ENCODE results near the gene FOXE1. TPM values are rescaled to one million over a fixed set of nuclear protein-coding genes. Genes with fewer than 3 reads are reported as not detected.

FOXE1 gene
- total and polyA plus RNA-seq, 2 experiments from 2014 or later, result not detected

- no peak for DNase-seq (ENCODE audit: low read depth in 1 of 2, low spot score in 1 of 2)
- peaks cover 92% of the 10 kb centered on the region for H3K27me3 ChIP-seq
- no peaks in the 10 kb centered on the region for H3K9me3 ChIP-seq (ENCODE audit: low read depth)
- TF ChIP-seq CTCF (IDR thresholded peaks at IDR 0.05; ENCODE audit: low read depth, low read length), result no peak
- H3K27ac ChIP-seq, result no peak overlapping the region
- H3K4me1 ChIP-seq (ENCODE audit: low read depth), result no peaks in the 10 kb centered on the region
- H3K36me3 ChIP-seq, result no peaks in the 10 kb centered on the region
- no peak overlapping the region for H3K4me3 ChIP-seq
These were observed 4.9 kb upstream of the FOXE1 start for GRCh38 chr9:97848215-97848479.

- no peak for TF ChIP-seq CTCF (IDR thresholded peaks at IDR 0.05; ENCODE audit: low read depth, low read length)
- no peaks in the 10 kb centered on the region for H3K9me3 ChIP-seq (ENCODE audit: low read depth)
- peak in 1 of 2 donors; percentile 44 for DNase-seq (ENCODE audit: low read depth in 1 of 2, low spot score in 1 of 2)
- H3K4me1 ChIP-seq (ENCODE audit: low read depth), result no peaks in the 10 kb centered on the region
- no peak overlapping the region for H3K27ac ChIP-seq
- H3K27me3 ChIP-seq, result peaks cover 94% of the 10 kb centered on the region
- no peak overlapping the region for H3K4me3 ChIP-seq
- no peaks in the 10 kb centered on the region for H3K36me3 ChIP-seq
These were observed 4.4 kb upstream of the FOXE1 start for GRCh38 chr9:97848480-97849237.

- H3K4me1 ChIP-seq (ENCODE audit: low read depth), result no peaks in the 10 kb centered on the region
- no peak for DNase-seq (ENCODE audit: low read depth in 1 of 2, low spot score in 1 of 2)
- H3K36me3 ChIP-seq, result no peaks in the 10 kb centered on the region
- H3K27ac ChIP-seq, result no peak overlapping the region
- no peaks in the 10 kb centered on the region for H3K9me3 ChIP-seq (ENCODE audit: low read depth)
- peaks cover 100% of the 10 kb centered on the region for H3K27me3 ChIP-seq
- no peak for TF ChIP-seq CTCF (IDR thresholded peaks at IDR 0.05; ENCODE audit: low read depth, low read length)
- no peak overlapping the region for H3K4me3 ChIP-seq
These were observed 3.0 kb upstream of the FOXE1 start for GRCh38 chr9:97849980-97850379.

GRCh38 chr9:97850746-97851445 lies 2.1 kb upstream of the FOXE1 start:
- H3K4me3 ChIP-seq, result no peak overlapping the region
- no peaks in the 10 kb centered on the region for H3K9me3 ChIP-seq (ENCODE audit: low read depth)
- H3K27ac ChIP-seq, result no peak overlapping the region
- H3K36me3 ChIP-seq, result no peaks in the 10 kb centered on the region
- DNase-seq (ENCODE audit: low read depth in 1 of 2, low spot score in 1 of 2), result no peak
- peaks cover 100% of the 10 kb centered on the region for H3K27me3 ChIP-seq
- TF ChIP-seq CTCF (IDR thresholded peaks at IDR 0.05; ENCODE audit: low read depth, low read length), result no peak
- H3K4me1 ChIP-seq (ENCODE audit: low read depth), result no peaks in the 10 kb centered on the region

DNA sequence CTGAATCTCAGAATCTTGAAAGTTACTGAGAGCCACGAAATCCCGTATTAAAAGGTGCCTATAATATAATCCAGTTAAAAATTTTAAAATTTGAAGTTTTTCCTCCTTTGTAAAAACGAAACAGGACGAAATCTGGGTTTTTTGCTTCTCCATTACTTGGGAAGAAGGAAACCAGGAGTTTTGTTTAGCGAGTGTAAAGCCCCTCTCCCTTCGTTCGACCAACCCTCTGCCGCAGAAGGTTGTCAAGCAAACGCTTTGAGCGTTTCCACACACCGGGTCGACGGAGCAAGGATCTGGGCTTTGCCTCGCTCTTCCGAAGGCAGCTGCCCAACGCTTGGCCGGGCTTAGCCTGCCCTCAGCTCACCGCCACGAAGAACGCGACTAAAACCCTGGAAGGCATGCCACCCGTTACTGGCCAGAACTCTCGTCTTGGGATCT lies 1.6 kb upstream of the FOXE1 start:
- peaks cover 100% of the 10 kb centered on the region for H3K27me3 ChIP-seq
- H3K36me3 ChIP-seq, result no peaks in the 10 kb centered on the region
- no peak for TF ChIP-seq CTCF (IDR thresholded peaks at IDR 0.05; ENCODE audit: low read depth, low read length)
- no peaks in the 10 kb centered on the region for H3K9me3 ChIP-seq (ENCODE audit: low read depth)
- no peaks in the 10 kb centered on the region for H3K4me1 ChIP-seq (ENCODE audit: low read depth)
- no peak for DNase-seq (ENCODE audit: low read depth in 1 of 2, low spot score in 1 of 2)
- H3K4me3 ChIP-seq, result peak overlapping the region; percentile 7
- no peak overlapping the region for H3K27ac ChIP-seq

Data from cardiac muscle cell (in vitro differentiated cells and primary cell).